ENCODE results near the gene LEP.

DNA sequence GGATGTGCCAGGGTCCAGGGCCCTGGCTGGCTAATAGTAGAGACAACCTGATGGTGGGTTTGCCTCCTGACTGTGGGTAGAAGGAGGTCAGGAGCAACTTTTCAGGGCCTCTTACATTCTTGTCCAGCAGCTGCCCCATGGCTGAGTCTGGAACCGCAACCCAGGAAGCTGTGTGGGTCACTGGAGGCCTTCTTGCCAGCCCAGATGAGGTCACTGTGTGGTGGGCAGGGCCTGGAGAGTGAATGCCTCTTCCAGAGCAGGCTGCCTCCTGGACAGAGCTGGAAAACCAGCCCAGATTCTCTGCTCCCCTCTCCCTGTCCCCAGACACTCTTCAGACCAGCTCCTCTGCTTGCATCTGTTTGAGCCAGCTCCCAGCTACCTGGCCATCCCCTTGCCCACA lies 43.5 kb upstream of the LEP start:
- TF ChIP-seq CTCF (IDR thresholded peaks at IDR 0.05) (no peak), POLR2A (IDR thresholded peaks at IDR 0.05) (no peak)
